ENCODE data around the gene STPG3. TPM values are rescaled to one million over a fixed set of nuclear protein-coding genes. Genes with fewer than 3 reads are reported as not detected.

The STPG3 gene
- total and polyA plus RNA-seq, 9 of the 15 experiments (the other 6 are each of a cell fraction or from before 2014, with no cell fraction given): not detected

DNA sequence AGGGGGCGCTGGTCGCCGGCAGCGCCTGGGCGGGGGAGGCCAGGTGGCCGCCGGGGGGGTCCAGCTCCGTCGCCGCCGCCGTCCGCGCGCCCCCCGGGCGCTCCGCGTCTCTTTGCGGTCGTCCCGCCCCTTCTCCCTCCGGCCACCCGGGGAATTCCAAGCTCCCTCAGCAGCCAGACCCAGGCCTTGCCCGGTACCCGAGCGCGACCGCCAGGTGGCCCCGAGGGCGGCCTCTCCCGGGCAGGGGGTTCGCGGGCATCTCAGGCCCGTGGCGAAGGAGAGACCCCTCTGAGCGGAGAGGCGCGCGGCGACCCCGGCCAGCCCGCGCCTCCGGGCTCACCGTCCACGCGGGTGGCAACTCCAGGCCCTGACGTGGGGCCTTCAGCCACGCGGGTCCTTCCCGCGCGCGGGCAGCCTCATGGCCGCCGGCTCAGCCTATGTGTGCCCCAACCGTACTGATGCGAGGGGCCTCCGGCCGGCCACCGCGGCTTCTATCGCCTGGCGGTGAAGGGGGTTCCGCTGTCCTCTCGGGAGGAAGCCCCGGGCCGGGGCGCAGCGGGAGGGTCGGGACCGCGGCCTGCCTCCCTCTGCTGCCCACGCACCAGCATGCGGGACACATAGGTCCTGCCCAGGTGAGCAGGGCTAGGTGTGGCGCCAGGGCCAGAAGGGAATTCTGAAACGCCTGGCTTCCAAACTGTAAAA, 51.5 kb downstream of the STPG3 start (continued):
- TF ChIP-seq GABPA (tag; conservative IDR thresholded peaks at IDR 0.05; ENCODE audit: low read depth) (no peak), SIN3A (IDR thresholded peaks at IDR 0.05; ENCODE audit: borderline replicate concordance in 2 of 2, control insufficient read depth in 1 of 2, low read depth in 2 of 2, low read length in 2 of 2) (0 out of 4 replicates have a peak, but pooled peaks have one; percentile 41 to 51), BCL6 (CRISPR knock-in tag; IDR thresholded peaks at IDR 0.05) (no peak), BCOR (IDR thresholded peaks at IDR 0.05) (no peak), BRD9 (IDR thresholded peaks at IDR 0.05; ENCODE audit: low read depth, partially characterized antibody) (no peak), ZNF282 (CRISPR knock-in tag; IDR thresholded peaks at IDR 0.05) (no peak), ZNF354B (CRISPR knock-in tag; IDR thresholded peaks at IDR 0.05) (no peak), BMI1 (IDR thresholded peaks at IDR 0.05; ENCODE audit: low read length) (no peak), RBM17 (IDR thresholded peaks at IDR 0.05; ENCODE audit: borderline replicate concordance, low read depth, low read length) (no peak), XRCC5 (IDR thresholded peaks at IDR 0.05; ENCODE audit: low read depth, low read length) (0 out of 2 replicates have a peak, but pooled peaks have one; percentile 43), KLF13 (tag; IDR thresholded peaks at IDR 0.05; ENCODE audit: borderline replicate concordance, low read depth) (no peak), BDP1 (IDR thresholded peaks at IDR 0.05; ENCODE audit: insufficient read depth, insufficient read length) (no peak), CBX5 (IDR thresholded peaks at IDR 0.05; ENCODE audit: borderline replicate concordance, low read depth) (no peak), PML (IDR thresholded peaks at IDR 0.05; ENCODE audit: low read length) (no peak), ZNF197 (CRISPR knock-in tag; IDR thresholded peaks at IDR 0.05; ENCODE audit: low read depth) (no peak), RUNX1 (IDR thresholded peaks at IDR 0.05; ENCODE audit: low read depth) (no peak)
- TF ChIP-seq, protein P1, sequence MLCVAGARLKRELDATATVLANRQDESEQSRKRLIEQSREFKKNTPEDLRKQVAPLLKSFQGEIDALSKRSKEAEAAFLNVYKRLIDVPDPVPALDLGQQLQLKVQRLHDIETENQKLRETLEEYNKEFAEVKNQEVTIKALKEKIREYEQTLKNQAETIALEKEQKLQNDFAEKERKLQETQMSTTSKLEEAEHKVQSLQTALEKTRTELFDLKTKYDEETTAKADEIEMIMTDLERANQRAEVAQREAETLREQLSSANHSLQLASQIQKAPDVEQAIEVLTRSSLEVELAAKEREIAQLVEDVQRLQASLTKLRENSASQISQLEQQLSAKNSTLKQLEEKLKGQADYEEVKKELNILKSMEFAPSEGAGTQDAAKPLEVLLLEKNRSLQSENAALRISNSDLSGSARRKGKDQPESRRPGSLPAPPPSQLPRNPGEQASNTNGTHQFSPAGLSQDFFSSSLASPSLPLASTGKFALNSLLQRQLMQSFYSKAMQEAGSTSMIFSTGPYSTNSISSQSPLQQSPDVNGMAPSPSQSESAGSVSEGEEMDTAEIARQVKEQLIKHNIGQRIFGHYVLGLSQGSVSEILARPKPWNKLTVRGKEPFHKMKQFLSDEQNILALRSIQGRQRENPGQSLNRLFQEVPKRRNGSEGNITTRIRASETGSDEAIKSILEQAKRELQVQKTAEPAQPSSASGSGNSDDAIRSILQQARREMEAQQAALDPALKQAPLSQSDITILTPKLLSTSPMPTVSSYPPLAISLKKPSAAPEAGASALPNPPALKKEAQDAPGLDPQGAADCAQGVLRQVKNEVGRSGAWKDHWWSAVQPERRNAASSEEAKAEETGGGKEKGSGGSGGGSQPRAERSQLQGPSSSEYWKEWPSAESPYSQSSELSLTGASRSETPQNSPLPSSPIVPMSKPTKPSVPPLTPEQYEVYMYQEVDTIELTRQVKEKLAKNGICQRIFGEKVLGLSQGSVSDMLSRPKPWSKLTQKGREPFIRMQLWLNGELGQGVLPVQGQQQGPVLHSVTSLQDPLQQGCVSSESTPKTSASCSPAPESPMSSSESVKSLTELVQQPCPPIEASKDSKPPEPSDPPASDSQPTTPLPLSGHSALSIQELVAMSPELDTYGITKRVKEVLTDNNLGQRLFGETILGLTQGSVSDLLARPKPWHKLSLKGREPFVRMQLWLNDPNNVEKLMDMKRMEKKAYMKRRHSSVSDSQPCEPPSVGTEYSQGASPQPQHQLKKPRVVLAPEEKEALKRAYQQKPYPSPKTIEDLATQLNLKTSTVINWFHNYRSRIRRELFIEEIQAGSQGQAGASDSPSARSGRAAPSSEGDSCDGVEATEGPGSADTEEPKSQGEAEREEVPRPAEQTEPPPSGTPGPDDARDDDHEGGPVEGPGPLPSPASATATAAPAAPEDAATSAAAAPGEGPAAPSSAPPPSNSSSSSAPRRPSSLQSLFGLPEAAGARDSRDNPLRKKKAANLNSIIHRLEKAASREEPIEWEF (CRISPR knock-in tag; IDR thresholded peaks at IDR 0.05): no peak
- TF ChIP-seq, protein P2, sequence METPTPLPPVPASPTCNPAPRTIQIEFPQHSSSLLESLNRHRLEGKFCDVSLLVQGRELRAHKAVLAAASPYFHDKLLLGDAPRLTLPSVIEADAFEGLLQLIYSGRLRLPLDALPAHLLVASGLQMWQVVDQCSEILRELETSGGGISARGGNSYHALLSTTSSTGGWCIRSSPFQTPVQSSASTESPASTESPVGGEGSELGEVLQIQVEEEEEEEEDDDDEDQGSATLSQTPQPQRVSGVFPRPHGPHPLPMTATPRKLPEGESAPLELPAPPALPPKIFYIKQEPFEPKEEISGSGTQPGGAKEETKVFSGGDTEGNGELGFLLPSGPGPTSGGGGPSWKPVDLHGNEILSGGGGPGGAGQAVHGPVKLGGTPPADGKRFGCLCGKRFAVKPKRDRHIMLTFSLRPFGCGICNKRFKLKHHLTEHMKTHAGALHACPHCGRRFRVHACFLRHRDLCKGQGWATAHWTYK (CRISPR knock-in tag; IDR thresholded peaks at IDR 0.05): no peak
- TF ChIP-seq, protein P3, sequence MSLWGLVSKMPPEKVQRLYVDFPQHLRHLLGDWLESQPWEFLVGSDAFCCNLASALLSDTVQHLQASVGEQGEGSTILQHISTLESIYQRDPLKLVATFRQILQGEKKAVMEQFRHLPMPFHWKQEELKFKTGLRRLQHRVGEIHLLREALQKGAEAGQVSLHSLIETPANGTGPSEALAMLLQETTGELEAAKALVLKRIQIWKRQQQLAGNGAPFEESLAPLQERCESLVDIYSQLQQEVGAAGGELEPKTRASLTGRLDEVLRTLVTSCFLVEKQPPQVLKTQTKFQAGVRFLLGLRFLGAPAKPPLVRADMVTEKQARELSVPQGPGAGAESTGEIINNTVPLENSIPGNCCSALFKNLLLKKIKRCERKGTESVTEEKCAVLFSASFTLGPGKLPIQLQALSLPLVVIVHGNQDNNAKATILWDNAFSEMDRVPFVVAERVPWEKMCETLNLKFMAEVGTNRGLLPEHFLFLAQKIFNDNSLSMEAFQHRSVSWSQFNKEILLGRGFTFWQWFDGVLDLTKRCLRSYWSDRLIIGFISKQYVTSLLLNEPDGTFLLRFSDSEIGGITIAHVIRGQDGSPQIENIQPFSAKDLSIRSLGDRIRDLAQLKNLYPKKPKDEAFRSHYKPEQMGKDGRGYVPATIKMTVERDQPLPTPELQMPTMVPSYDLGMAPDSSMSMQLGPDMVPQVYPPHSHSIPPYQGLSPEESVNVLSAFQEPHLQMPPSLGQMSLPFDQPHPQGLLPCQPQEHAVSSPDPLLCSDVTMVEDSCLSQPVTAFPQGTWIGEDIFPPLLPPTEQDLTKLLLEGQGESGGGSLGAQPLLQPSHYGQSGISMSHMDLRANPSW (CRISPR knock-in tag; IDR thresholded peaks at IDR 0.05): no peak
